Transverse colon (tissue), 3 donors: ENCODE measurements around the gene SLC4A5.

ENCODE experiments used
- EP300 ChIP-seq: sonication (generic); formaldehyde crosslinking; IDR thresholded peaks from one replicate; pipeline ENCODE4 v1.6.1; 2017; ENCODE audit warnings: antibody characterized with exemption, low read depth
- TF ChIP-seq, protein P1 (sequence below), 5 experiments: fragments of 200-600 bp in 3 of 5; fragments of 450-650 bp in 2 of 5; sonication (generic) in 3 of 5; IDR thresholded peaks; 1 replicate in 2 of 5; 2 replicates in 3 of 5; pipeline ENCODE4 v1.5.1; 2016 to 2017; ENCODE audit warnings: antibody characterized with exemption in 5 of 5, inconsistent platforms in 3 of 5, mild to moderate bottlenecking in 2 of 5, moderate library complexity in 1 of 5

DNA sequence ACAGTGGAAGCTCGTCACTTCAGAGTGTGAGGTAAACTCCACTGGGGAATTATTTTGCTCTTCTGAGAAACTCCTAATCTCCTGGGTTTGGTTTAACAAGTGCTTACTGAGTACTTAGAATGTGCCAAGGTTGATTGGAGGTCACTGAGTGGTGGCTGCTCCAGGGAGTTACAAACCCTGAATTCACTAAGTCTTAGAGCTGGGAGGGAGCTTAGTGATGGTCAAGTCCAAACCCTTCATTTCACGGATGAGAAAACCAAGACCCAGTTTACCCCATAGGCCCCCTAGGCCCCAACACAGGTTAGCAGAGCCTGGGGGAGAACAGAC, 52.0 kb downstream of the SLC4A5 start:
- TF ChIP-seq, protein P1, sequence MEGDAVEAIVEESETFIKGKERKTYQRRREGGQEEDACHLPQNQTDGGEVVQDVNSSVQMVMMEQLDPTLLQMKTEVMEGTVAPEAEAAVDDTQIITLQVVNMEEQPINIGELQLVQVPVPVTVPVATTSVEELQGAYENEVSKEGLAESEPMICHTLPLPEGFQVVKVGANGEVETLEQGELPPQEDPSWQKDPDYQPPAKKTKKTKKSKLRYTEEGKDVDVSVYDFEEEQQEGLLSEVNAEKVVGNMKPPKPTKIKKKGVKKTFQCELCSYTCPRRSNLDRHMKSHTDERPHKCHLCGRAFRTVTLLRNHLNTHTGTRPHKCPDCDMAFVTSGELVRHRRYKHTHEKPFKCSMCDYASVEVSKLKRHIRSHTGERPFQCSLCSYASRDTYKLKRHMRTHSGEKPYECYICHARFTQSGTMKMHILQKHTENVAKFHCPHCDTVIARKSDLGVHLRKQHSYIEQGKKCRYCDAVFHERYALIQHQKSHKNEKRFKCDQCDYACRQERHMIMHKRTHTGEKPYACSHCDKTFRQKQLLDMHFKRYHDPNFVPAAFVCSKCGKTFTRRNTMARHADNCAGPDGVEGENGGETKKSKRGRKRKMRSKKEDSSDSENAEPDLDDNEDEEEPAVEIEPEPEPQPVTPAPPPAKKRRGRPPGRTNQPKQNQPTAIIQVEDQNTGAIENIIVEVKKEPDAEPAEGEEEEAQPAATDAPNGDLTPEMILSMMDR (IDR thresholded peaks at IDR 0.05): no peak
- no peak for TF ChIP-seq EP300
